Common myeloid progenitor, CD34-positive (primary cell): ENCODE results near the gene MTTP.

Experiments used
- CTCF ChIA-PET: fragments of 350-600 bp; sonication (Branson Sonifier 250); formaldehyde crosslinking; loops from one replicate; lab custom pipeline; 2021; ENCODE audit warnings: antibody characterized with exemption; lab: Charles Lee
- POLR2A ChIA-PET: fragments of 350-600 bp; sonication (Branson Sonifier 250); formaldehyde crosslinking; loops from one replicate; lab custom pipeline; 2021; ENCODE audit warnings: antibody characterized with exemption; lab: Charles Lee
- DNase-seq, 3 donors: peaks; one replicate each; pipeline versions ENCODE4 v3.0.0 to v3.0.0-alpha.2; 2013
- H3K27ac ChIP-seq, 2 experiments: 1 replicate in 1 of 2; 2 replicates in 1 of 2; pipeline ENCODE4 v1.7.0; 2013; ENCODE audit warnings: inconsistent platforms in 2 of 2, low read length in 2 of 2, mild to moderate bottlenecking in 2 of 2, low read depth in 1 of 2, moderate library complexity in 1 of 2; ENCODE audit not compliant: severe bottlenecking in 2 of 2, insufficient read depth in 1 of 2, poor library complexity in 1 of 2
- H3K27me3 ChIP-seq, 5 experiments: replicated peaks in 2 of 5; 1 replicate in 3 of 5; 2 replicates in 2 of 5; pipeline versions ENCODE4 v1.6.1 to v1.7.0; 2013; ENCODE audit warnings: low read length in 4 of 5, mild to moderate bottlenecking in 2 of 5, moderate library complexity in 2 of 5, inconsistent platforms in 1 of 5; ENCODE audit not compliant: insufficient read depth in 5 of 5, control insufficient read depth in 4 of 5
- H3K36me3 ChIP-seq, 4 experiments: 1 replicate in 2 of 4; 2 replicates in 2 of 4; pipeline versions ENCODE4 v1.6.1 to v1.7.0; 2013; ENCODE audit warnings: low read length in 3 of 4, control low read depth in 1 of 4, mild to moderate bottlenecking in 1 of 4; ENCODE audit not compliant: control insufficient read depth in 4 of 4, insufficient read depth in 4 of 4
- H3K4me1 ChIP-seq, 4 experiments: 1 replicate in 3 of 4; 2 replicates in 1 of 4; pipeline versions ENCODE4 v1.6.1 to v1.7.1; 2013; ENCODE audit warnings: low read length in 3 of 4, mild to moderate bottlenecking in 3 of 4, control low read depth in 1 of 4, inconsistent platforms in 1 of 4, moderate library complexity in 1 of 4; ENCODE audit not compliant: control insufficient read depth in 4 of 4, insufficient read depth in 4 of 4; ENCODE audit errors: control extremely low read depth in 1 of 4
- H3K4me3 ChIP-seq, 7 experiments: 1 replicate in 4 of 7; 2 replicates in 3 of 7; pipeline versions ENCODE4 v1.5.1 to v1.7.0; 2013; ENCODE audit warnings: mild to moderate bottlenecking in 7 of 7, low read length in 6 of 7, moderate library complexity in 6 of 7, inconsistent platforms in 2 of 7, low read depth in 2 of 7, control low read depth in 1 of 7; ENCODE audit not compliant: insufficient read depth in 4 of 7, control insufficient read depth in 1 of 7; ENCODE audit errors: extremely low read depth in 1 of 7
- H3K9me3 ChIP-seq, 5 experiments: 1 replicate in 4 of 5; 2 replicates in 1 of 5; pipeline versions ENCODE4 v1.6.1 to v1.7.1; 2013; ENCODE audit warnings: low read length in 4 of 5, mild to moderate bottlenecking in 2 of 5, inconsistent platforms in 1 of 5, low read depth in 1 of 5, moderate library complexity in 1 of 5; ENCODE audit not compliant: control insufficient read depth in 4 of 5, insufficient read depth in 2 of 5; ENCODE audit errors: control extremely low read depth in 1 of 5
- WGBS: methylation state at CpG from one replicate; pipeline ENCODE4 v1.1.5; 2013; ENCODE audit not compliant: insufficient coverage; 5-methylcytosine and 5-hydroxymethylcytosine counted together

MTTP gene

DNA sequence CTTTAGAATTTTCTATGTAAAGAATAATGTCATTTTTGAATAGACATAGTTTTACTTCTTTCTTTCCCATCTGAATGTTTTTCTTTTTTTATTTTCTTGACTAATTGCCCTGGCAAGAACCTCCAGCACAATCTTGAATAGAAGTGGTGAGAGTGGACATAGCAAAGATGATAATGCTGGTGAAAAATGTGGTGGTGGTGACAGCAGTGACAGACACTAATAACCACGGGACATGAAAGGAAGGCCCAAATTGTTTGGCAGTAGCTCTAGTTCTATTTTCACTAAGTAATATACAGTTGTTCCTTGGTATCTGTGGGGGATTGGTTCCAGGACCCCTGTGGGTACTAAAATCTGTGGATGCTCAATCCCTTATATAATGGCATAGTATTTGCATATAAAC, 53.4 kb downstream of the MTTP start:
- Histone ChIP-seq H3K27ac (no peak overlapping the region), H3K36me3 (no peaks in the 10 kb centered on the region), H3K4me3 (no peak overlapping the region), H3K27me3 (peaks cover 0 to 5% (median 0%) of the 10 kb centered on the region in 5 experiments), H3K9me3 (peaks cover 0 to 2% (median 0%) of the 10 kb centered on the region in 5 experiments), H3K4me1 (no peaks in the 10 kb centered on the region)
- CTCF ChIA-PET: no interaction called here
- POLR2A ChIA-PET: no interaction called here
- no CpG with 5 or more reads among the region's 1 CpG for WGBS
- DNase-seq: no peak

DNA sequence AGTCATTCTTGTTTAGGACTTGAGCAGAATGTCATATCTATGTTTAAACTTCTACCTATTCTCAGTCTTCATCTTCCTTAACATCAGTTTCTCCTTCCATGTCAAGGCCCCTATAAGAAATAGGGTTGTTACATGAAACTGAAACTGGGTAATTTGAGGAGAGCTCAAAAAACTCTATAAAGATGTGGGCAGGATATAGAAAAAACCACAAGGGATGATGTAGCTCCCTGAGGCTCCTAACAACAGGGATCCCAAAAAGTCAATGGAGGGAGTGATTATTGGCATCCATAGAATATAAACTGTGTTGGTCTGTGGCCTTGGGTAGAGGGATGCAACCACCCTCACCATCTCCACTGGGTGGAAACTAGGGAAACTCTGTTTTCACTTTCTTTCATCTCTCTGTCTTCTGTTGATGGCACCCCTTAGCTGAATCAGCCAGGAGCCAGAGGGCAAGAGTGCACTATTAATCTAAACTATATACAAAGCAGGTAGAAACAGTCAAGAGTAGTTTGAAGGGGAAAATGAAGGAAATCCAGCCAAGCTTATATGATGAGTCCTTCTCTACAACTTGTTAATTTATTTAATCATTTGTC, 55.4 kb downstream of the MTTP start:
- peaks cover 0 to 5% (median 0%) of the 10 kb centered on the region in 5 experiments for H3K27me3 ChIP-seq
- H3K9me3 ChIP-seq: peaks cover 0 to 2% (median 0%) of the 10 kb centered on the region in 5 experiments
- no peaks in the 10 kb centered on the region for H3K36me3 ChIP-seq
- POLR2A ChIA-PET: no interaction called here
- H3K27ac ChIP-seq: no peak overlapping the region
- H3K4me3 ChIP-seq: no peak overlapping the region
- CTCF ChIA-PET: no interaction called here
- no peak for DNase-seq
- no peaks in the 10 kb centered on the region for H3K4me1 ChIP-seq

DNA sequence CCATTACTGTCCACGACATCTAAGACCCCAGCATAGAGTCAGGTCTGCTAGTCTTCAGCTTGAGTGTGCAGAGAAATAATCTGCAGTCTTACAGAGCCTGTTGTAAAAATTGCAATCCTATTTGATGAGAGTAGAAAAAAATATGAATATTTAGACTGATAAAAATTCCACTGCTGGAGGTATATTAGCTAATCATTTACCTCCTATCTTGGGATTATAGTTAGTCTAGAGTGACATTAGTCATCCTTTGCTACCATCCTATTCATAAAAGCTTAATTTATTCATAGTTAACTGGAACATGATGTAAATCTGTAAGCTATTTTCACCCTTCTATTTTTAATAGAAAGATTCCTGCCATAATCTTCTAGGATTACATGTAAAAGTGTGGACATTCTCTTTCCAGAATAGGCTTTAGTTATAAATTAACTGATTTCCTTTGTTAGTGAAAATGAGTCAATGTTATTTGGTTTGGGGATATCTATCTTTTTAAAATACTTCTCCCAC, 56.3 kb downstream of the MTTP start:
- peaks cover 0 to 2% (median 0%) of the 10 kb centered on the region in 5 experiments for H3K9me3 ChIP-seq
- H3K27ac ChIP-seq: no peak overlapping the region
- CTCF ChIA-PET: no interaction called here
- H3K36me3 ChIP-seq: no peaks in the 10 kb centered on the region
- H3K27me3 ChIP-seq: peaks cover 0 to 5% (median 0%) of the 10 kb centered on the region in 5 experiments
- POLR2A ChIA-PET: no interaction called here
- WGBS: no CpG with 5 or more reads among the region's 1 CpG
- H3K4me3 ChIP-seq: no peak overlapping the region
- H3K4me1 ChIP-seq: no peaks in the 10 kb centered on the region
- no peak for DNase-seq

DNA sequence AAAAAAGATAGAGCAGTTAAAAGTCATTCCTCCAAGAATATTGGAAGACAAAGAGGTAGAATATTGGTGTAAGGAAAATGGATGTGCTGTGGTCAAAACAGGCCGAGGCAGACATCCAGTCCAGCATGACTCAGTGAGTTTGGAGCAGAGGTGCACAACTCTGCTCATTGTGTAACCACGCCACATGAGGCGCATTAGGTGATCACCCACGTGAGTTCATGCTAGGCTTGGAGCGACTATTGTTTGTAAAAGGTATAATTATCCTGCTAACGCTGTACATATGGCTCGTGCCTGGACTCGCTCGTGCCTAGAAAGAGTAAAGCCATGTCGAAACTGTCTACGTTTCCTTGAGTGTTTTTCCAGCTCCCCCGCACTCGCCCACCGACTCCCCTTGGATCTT, 59.1 kb downstream of the MTTP start:
- no peak for DNase-seq
- Histone ChIP-seq H3K9me3 (no peaks in the 10 kb centered on the region), H3K27ac (no peak overlapping the region), H3K36me3 (no peaks in the 10 kb centered on the region), H3K4me3 (no peak overlapping the region), H3K4me1 (no peaks in the 10 kb centered on the region), H3K27me3 (peaks cover 0 to 5% (median 0%) of the 10 kb centered on the region in 5 experiments)
- ChIA-PET POLR2A (no interaction called here), CTCF (no interaction called here)
- 93% methylated on average over 10 of the region's 14 CpGs for WGBS

DNA sequence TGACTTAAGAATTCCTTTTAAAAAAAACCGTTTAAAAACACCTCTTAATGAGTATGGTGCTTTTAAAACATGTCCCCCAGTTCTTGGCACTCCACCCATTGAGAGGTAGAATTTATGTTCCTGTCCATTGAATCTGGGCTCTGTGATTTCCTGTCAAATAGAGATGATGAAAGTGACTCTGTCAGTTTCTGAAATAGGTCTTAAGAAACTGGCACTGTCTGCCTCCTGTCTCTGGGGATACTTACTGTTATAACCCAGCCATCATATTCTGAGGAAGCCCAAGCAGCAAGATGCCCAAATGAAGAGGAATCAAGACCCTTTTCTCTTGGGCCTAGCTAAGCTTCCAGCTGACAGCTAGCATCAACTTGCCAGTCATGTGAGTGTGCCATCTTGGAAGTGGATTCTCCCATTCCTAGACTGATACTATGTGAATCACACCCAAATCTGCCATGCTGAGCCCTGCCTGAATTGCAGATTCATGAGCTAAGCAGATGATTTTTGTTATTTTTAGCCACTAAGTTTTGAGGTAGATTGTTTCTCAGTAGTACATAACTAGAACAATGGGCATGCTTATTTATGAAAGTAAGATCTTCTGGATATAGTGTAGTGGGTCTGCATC, 60.2 kb downstream of the MTTP start:
- no peak for DNase-seq
- no peaks in the 10 kb centered on the region for H3K9me3 ChIP-seq
- 80% methylated on average over 1 of the region's 1 CpG for WGBS
- H3K27me3 ChIP-seq: peaks cover 0 to 5% (median 0%) of the 10 kb centered on the region in 5 experiments
- POLR2A ChIA-PET: no interaction called here
- no peaks in the 10 kb centered on the region for H3K4me1 ChIP-seq
- H3K36me3 ChIP-seq: no peaks in the 10 kb centered on the region
- no peak overlapping the region for H3K4me3 ChIP-seq
- CTCF ChIA-PET: no interaction called here
- no peak overlapping the region for H3K27ac ChIP-seq

DNA sequence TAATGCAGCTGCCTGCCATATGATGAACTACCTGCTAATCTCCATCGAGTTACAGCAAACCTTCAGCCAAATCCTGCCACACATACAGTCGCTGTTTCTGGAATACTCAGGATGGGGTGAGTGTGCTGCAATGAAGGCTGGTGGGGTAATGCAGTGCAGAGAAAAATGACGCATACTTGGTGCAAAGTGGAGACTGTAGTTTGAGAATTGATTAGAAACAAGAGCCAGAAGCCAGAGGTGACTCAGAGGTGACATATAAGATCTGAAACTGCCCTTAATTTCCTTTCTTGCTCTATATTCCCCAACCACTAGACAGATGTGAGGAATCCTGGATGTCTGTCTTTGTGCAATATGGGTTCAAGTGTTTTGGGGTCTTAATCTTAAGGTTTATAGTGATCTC, 61.0 kb downstream of the MTTP start:
- WGBS: 100% methylated on average over 2 of the region's 3 CpGs
- H3K27me3 ChIP-seq: peaks cover 0 to 5% (median 0%) of the 10 kb centered on the region in 5 experiments
- POLR2A ChIA-PET: no interaction called here
- H3K4me1 ChIP-seq: no peaks in the 10 kb centered on the region
- no peaks in the 10 kb centered on the region for H3K36me3 ChIP-seq
- H3K27ac ChIP-seq: no peak overlapping the region
- no peak overlapping the region for H3K4me3 ChIP-seq
- no peak for DNase-seq
- no peaks in the 10 kb centered on the region for H3K9me3 ChIP-seq
- CTCF ChIA-PET: no interaction called here

DNA sequence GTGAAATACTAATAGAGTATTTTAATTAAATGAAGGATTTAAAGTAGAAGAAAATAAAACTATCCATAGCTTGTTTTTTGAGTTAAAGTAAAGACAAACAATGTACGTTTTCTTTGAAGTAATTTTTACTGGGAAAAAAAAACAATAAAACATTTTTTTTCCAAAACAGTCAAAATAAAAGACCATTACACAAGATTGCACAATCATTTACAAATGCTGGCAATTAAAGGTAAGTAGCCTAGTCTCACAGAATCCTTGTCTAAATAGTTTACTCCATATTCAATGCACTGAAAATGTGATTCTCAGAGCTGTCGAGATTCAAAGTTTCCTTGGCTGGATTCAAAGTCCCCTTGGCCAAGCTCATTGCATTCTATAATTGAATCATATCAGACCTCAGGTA, 61.8 kb downstream of the MTTP start:
- Histone ChIP-seq H3K36me3 (no peaks in the 10 kb centered on the region), H3K4me1 (no peaks in the 10 kb centered on the region), H3K27ac (no peak overlapping the region), H3K9me3 (no peaks in the 10 kb centered on the region), H3K27me3 (peaks cover 0 to 4% (median 0%) of the 10 kb centered on the region in 5 experiments), H3K4me3 (no peak overlapping the region)
- ChIA-PET CTCF (no interaction called here), POLR2A (no interaction called here)
- 100% methylated on average over 1 of the region's 2 CpGs for WGBS
- DNase-seq: no peak
